Measurements from ENCODE around the gene GHSR. TPM values are rescaled to one million over a fixed set of nuclear protein-coding genes. Genes with fewer than 3 reads are reported as not detected.

The GHSR gene
- total RNA-seq, 1 experiment from 2014 or later = not detected

DNA sequence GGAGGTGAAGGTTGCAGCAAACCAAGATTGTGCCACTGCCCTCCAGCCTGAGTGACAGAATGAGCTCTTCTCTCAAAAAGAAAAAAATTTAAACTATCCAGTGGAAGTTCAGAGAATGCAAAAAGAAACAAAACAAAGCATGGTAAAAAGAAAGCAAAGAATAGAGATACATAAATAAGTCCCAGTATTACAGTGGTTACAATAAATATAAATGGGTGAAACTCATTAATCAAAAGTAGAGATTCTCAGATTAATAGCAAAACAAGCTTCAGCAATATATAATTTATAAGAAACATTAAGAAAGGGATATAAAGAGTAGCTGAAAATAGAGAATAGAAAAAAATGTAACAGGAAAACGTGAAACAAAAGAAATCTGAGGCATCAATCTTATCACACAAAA lies 23.6 kb upstream of the GHSR start:
- Histone ChIP-seq H3K9me3 (ENCODE audit: low read length) (no peaks in the 10 kb centered on the region), H3K36me3 (ENCODE audit: low read depth, low read length) (no peaks in the 10 kb centered on the region), H3K4me1 (ENCODE audit: insufficient read depth, low read length) (peaks cover 18% of the 10 kb centered on the region), H4K20me1 (ENCODE audit: low read length) (no peaks in the 10 kb centered on the region), H3K27me3 (ENCODE audit: low read length) (no peaks in the 10 kb centered on the region), H3K27ac (ENCODE audit: low read length) (no peak overlapping the region), H2AFZ (ENCODE audit: low read length) (no peak overlapping the region), H3K79me2 (ENCODE audit: low read length) (no peaks in the 10 kb centered on the region), H3K4me2 (ENCODE audit: low read length) (no peak overlapping the region), H3K9me2 (replicated peaks; ENCODE audit: low read length) (no peaks in the 10 kb centered on the region), H3K4me3 (ENCODE audit: low read length) (no peak overlapping the region), H3F3A (ENCODE audit: low read length, unreplicated experiment) (no peaks in the 10 kb centered on the region), H3K9ac (ENCODE audit: low read length) (no peak overlapping the region)
- ChIA-PET CTCF (no interaction called here), POLR2A (ENCODE audit: unreplicated experiment) (interaction anchor here (0.7 kb wide), 1 partner anchor 102 kb away, joined by 9 read pairs; no protein-coding TSS in a partner anchor)
- no peak for TF ChIP-seq EZH2phosphoT487 (IDR thresholded peaks at IDR 0.05; ENCODE audit: borderline replicate concordance, low read length)
- TF ChIP-seq EZH2 (IDR thresholded peaks at IDR 0.05; ENCODE audit: low read length, unreplicated experiment) = no peak
- TF ChIP-seq, protein P1, sequence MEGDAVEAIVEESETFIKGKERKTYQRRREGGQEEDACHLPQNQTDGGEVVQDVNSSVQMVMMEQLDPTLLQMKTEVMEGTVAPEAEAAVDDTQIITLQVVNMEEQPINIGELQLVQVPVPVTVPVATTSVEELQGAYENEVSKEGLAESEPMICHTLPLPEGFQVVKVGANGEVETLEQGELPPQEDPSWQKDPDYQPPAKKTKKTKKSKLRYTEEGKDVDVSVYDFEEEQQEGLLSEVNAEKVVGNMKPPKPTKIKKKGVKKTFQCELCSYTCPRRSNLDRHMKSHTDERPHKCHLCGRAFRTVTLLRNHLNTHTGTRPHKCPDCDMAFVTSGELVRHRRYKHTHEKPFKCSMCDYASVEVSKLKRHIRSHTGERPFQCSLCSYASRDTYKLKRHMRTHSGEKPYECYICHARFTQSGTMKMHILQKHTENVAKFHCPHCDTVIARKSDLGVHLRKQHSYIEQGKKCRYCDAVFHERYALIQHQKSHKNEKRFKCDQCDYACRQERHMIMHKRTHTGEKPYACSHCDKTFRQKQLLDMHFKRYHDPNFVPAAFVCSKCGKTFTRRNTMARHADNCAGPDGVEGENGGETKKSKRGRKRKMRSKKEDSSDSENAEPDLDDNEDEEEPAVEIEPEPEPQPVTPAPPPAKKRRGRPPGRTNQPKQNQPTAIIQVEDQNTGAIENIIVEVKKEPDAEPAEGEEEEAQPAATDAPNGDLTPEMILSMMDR (conservative IDR thresholded peaks at IDR 0.05; ENCODE audit: low read depth, low read length) = no peak
- DNase-seq = no peak
- BruUV-seq (replicated peaks) = no TSS peak
- intact Hi-C loops (cut with micrococcal nuclease) = no loop called here
- ATAC-seq = no peak

DNA sequence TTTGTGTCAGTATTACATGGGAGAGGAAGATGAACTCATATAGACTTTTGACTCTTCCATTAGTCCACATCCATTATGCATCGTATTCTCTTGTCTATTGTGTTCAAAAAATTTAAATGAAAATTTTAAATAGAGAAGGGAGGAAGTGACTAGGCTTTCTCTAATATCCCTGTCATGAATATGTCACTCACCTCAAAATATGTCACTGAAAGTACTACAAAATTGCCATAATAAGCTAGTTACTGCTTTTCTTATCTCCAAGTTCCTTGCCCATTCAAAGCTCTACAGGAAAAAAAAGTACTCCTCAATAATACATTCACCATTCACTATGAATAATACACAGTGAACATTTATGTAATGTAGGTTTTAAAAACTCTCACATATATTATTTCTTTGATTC lies 22.3 kb upstream of the GHSR start:
- TF ChIP-seq EZH2 (IDR thresholded peaks at IDR 0.05; ENCODE audit: low read length, unreplicated experiment) (no peak), EZH2phosphoT487 (IDR thresholded peaks at IDR 0.05; ENCODE audit: borderline replicate concordance, low read length) (no peak)
- TF ChIP-seq, protein P1 (conservative IDR thresholded peaks at IDR 0.05; ENCODE audit: low read depth, low read length) = no peak
- Histone ChIP-seq H3K9ac (ENCODE audit: low read length) (no peak overlapping the region), H2AFZ (ENCODE audit: low read length) (no peak overlapping the region), H3K4me2 (ENCODE audit: low read length) (no peak overlapping the region), H3K27ac (ENCODE audit: low read length) (no peak overlapping the region), H3K4me1 (ENCODE audit: insufficient read depth, low read length) (peaks cover 14% of the 10 kb centered on the region), H3F3A (ENCODE audit: low read length, unreplicated experiment) (no peaks in the 10 kb centered on the region), H3K79me2 (ENCODE audit: low read length) (no peaks in the 10 kb centered on the region), H4K20me1 (ENCODE audit: low read length) (no peaks in the 10 kb centered on the region), H3K4me3 (ENCODE audit: low read length) (no peak overlapping the region), H3K36me3 (ENCODE audit: low read depth, low read length) (no peaks in the 10 kb centered on the region), H3K9me2 (replicated peaks; ENCODE audit: low read length) (no peaks in the 10 kb centered on the region), H3K27me3 (ENCODE audit: low read length) (no peaks in the 10 kb centered on the region), H3K9me3 (ENCODE audit: low read length) (no peaks in the 10 kb centered on the region)
- no TSS peak for BruUV-seq (replicated peaks)
- DNase-seq (no peak), ATAC-seq (no peak)
- ChIA-PET POLR2A (ENCODE audit: unreplicated experiment) (no interaction called here), CTCF (no interaction called here)
- intact Hi-C loops (cut with micrococcal nuclease) = no loop called here

DNA sequence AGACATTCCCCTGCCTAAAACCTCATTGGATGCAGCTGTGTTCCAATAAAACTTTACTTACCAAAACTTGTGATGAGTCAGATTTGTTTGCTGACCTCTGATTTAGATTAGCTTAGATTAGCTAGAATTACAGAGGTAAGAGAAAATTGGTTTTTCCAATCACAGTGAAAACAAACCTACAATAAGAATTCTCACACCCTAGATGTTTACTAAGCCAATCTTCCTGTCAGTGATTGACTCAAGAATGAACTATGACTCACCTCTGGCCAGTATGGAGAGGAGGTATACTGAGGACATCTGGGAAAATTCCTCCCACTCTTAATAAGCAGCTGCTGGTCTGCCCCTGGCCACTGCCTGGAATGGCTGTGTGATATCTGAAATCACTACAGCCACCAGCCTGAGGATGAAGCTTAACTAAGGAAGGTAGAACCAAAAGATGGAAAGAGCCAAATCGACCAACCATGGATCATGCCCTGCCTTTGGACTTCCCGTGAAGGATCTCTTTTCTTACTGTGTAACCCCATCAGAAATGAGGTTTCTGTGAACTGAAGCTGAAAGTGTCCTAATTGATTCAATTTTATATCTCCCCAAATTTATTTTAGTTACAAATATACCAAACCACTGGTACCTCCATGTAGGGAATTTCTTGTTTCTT lies 19.0 kb upstream of the GHSR start:
- POLR2A ChIA-PET (ENCODE audit: unreplicated experiment) = interaction anchor here (0.6 kb wide), 1 partner anchor 1412 kb away, joined by 3 read pairs; no protein-coding TSS in a partner anchor
- no peaks in the 10 kb centered on the region for H3K79me2 ChIP-seq (ENCODE audit: low read length)
- H3K4me3 ChIP-seq (ENCODE audit: low read length) = no peak overlapping the region
- H3K36me3 ChIP-seq (ENCODE audit: low read depth, low read length) = no peaks in the 10 kb centered on the region
- H3K27me3 ChIP-seq (ENCODE audit: low read length) = no peaks in the 10 kb centered on the region
- ATAC-seq = peak; percentile 79
- H3K4me2 ChIP-seq (ENCODE audit: low read length) = no peak overlapping the region
- TF ChIP-seq EZH2 (IDR thresholded peaks at IDR 0.05; ENCODE audit: low read length, unreplicated experiment) (no peak), EZH2phosphoT487 (IDR thresholded peaks at IDR 0.05; ENCODE audit: borderline replicate concordance, low read length) (no peak)
- TF ChIP-seq, protein P1 (conservative IDR thresholded peaks at IDR 0.05; ENCODE audit: low read depth, low read length) = no peak
- no peak overlapping the region for H2AFZ ChIP-seq (ENCODE audit: low read length)
- H3K27ac ChIP-seq (ENCODE audit: low read length) = no peak overlapping the region
- intact Hi-C loops (cut with micrococcal nuclease) = no loop called here
- CTCF ChIA-PET = no interaction called here
- no peaks in the 10 kb centered on the region for H3K9me3 ChIP-seq (ENCODE audit: low read length)
- BruUV-seq (replicated peaks) = no TSS peak
- no peaks in the 10 kb centered on the region for H3F3A ChIP-seq (ENCODE audit: low read length, unreplicated experiment)
- no peaks in the 10 kb centered on the region for H3K9me2 ChIP-seq (replicated peaks; ENCODE audit: low read length)
- DNase-seq = peak; percentile 53
- H3K4me1 ChIP-seq (ENCODE audit: insufficient read depth, low read length) = peaks cover 14% of the 10 kb centered on the region
- no peak overlapping the region for H3K9ac ChIP-seq (ENCODE audit: low read length)
- H4K20me1 ChIP-seq (ENCODE audit: low read length) = no peaks in the 10 kb centered on the region
